ENCODE data around the gene TTLL7. TPM values are rescaled to one million over a fixed set of nuclear protein-coding genes. Genes with fewer than 3 reads are reported as not detected.
A peak's percentile ranks its signal among the peaks of the same experiment; 100 is the strongest.

TTLL7 gene
- total RNA-seq, 2 donors from 2014 or later, result 25.7 to 29.0 TPM

DNA sequence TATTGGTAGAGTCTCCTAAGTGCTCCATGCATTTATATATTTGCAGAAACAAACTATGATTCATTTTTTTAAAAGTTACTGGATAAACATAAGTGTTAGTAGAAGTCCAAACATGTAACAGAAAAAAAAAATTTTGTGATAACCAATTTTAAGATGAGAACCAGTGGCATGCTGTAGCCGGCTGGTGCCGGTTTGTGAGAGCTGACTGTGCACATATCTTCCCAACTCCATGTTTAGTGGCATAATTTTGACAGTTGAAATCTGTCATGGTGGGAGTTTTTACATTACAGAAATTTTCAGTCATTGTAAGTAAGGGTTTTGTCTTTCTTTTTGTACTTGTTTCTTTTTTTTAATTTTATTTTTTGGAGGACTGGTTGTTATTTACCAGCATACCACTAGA, 141.2 kb downstream of the TTLL7 start:
- WGBS, 2 donors, result 36 to 68% methylated on average over 2 of the region's 2 CpGs
- no peak for TF ChIP-seq POLR2A (IDR thresholded peaks at IDR 0.05)
- TF ChIP-seq, protein P1, sequence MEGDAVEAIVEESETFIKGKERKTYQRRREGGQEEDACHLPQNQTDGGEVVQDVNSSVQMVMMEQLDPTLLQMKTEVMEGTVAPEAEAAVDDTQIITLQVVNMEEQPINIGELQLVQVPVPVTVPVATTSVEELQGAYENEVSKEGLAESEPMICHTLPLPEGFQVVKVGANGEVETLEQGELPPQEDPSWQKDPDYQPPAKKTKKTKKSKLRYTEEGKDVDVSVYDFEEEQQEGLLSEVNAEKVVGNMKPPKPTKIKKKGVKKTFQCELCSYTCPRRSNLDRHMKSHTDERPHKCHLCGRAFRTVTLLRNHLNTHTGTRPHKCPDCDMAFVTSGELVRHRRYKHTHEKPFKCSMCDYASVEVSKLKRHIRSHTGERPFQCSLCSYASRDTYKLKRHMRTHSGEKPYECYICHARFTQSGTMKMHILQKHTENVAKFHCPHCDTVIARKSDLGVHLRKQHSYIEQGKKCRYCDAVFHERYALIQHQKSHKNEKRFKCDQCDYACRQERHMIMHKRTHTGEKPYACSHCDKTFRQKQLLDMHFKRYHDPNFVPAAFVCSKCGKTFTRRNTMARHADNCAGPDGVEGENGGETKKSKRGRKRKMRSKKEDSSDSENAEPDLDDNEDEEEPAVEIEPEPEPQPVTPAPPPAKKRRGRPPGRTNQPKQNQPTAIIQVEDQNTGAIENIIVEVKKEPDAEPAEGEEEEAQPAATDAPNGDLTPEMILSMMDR (IDR thresholded peaks at IDR 0.05), result no peak
- no peak overlapping the region for H3K27ac ChIP-seq
- DNase-seq, result no peak
- H3K27me3 ChIP-seq, result no peaks in the 10 kb centered on the region
- intact Hi-C loops (cut with DNase I), result no loop called here
- H3K36me3 ChIP-seq (replicated peaks in 1 of 2; ENCODE audit: insufficient read depth in 1 of 2, low read depth in 2 of 2), result no peaks in the 10 kb centered on the region
- no peak overlapping the region for H3K4me3 ChIP-seq
- H3K4me1 ChIP-seq, result peaks cover 22% of the 10 kb centered on the region
- ATAC-seq, result no peak
- H3K9me3 ChIP-seq, result no peaks in the 10 kb centered on the region

DNA sequence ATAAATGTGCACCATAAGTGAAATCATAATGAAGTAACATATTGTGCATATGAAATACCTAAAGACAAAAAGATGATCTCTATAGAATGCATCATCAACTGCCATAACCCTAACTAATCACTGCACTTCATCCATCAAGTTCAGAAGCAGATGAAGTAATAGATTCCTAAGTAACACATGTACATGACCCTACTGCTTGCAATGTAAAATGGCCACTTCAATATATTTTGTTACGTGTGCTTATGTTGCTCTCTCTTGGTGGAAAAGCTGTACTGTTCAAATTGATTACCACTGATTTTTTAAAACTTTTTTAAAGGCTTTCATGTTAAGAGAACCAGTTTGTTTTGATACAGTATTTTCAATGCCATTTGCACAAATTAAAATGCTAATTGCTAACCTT, 141.8 kb downstream of the TTLL7 start:
- ATAC-seq (no peak), DNase-seq (no peak)
- intact Hi-C loops (cut with DNase I), result no loop called here
- H3K9me3 ChIP-seq, result no peaks in the 10 kb centered on the region
- TF ChIP-seq, protein P1 (IDR thresholded peaks at IDR 0.05), result peak in 5 of 7 experiments; percentile 20 to 60 (median 55)
- TF ChIP-seq POLR2A (IDR thresholded peaks at IDR 0.05), result no peak
- no peaks in the 10 kb centered on the region for H3K36me3 ChIP-seq (replicated peaks in 1 of 2; ENCODE audit: insufficient read depth in 1 of 2, low read depth in 2 of 2)
- no peak overlapping the region for H3K27ac ChIP-seq
- H3K27me3 ChIP-seq, result no peaks in the 10 kb centered on the region
- no peak overlapping the region for H3K4me3 ChIP-seq
- WGBS, 2 donors, result 54 to 77% methylated on average over 1 of the region's 1 CpG
- H3K4me1 ChIP-seq, result peaks cover 22% of the 10 kb centered on the region

DNA sequence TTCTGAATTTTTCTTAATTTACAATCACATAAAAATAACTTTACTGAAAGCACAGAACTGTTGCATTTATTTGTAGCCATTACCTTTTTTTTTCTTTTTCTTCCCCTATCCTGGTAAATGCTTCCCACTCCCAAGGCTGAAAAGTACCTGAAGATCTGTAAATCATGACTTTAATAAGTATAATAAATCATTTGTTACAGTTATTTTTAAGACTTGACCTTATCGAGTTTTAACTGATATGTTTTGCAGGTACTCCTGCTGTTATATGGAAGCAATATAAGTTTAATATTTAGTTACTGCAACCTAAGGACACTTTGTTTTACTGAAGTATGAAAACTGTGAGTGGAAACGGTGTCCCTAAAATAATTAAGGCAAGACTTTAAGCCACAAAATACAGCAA, 142.6 kb downstream of the TTLL7 start:
- Histone ChIP-seq H3K27ac (no peak overlapping the region), H3K27me3 (no peaks in the 10 kb centered on the region), H3K4me3 (no peak overlapping the region), H3K9me3 (no peaks in the 10 kb centered on the region), H3K36me3 (replicated peaks in 1 of 2; ENCODE audit: insufficient read depth in 1 of 2, low read depth in 2 of 2) (no peaks in the 10 kb centered on the region), H3K4me1 (peaks cover 19% of the 10 kb centered on the region)
- ATAC-seq (no peak), DNase-seq (no peak)
- WGBS, 2 donors, result 52 to 54% methylated on average over 2 of the region's 2 CpGs
- TF ChIP-seq POLR2A (IDR thresholded peaks at IDR 0.05), result no peak
- TF ChIP-seq, protein P1 (IDR thresholded peaks at IDR 0.05), result no peak
- intact Hi-C loops (cut with DNase I), result no loop called here

DNA sequence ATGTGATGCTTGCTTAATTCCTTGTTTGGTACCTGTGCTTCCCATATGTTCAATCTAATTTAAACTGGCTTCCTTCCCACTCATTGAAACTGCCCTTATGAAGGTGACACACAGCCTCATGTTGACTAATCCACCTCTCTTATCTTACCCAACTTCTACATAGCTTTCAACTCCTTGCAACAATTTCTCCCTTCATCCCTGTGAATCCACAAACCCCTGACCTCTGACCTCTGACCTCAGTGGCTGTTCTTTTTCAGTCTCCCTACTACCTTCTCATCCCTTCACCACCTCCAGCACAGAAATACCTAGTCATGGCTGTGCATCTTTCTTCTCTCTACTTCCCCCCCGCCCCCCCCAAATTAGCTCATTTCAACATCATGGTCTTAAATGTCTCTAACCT, 144.5 kb downstream of the TTLL7 start:
- Histone ChIP-seq H3K4me1 (peaks cover 11% of the 10 kb centered on the region), H3K27ac (no peak overlapping the region), H3K36me3 (replicated peaks in 1 of 2; ENCODE audit: insufficient read depth in 1 of 2, low read depth in 2 of 2) (no peaks in the 10 kb centered on the region), H3K4me3 (no peak overlapping the region), H3K27me3 (no peaks in the 10 kb centered on the region), H3K9me3 (no peaks in the 10 kb centered on the region)
- DNase-seq (no peak), ATAC-seq (no peak)
- intact Hi-C loops (cut with DNase I), result no loop called here
- TF ChIP-seq, protein P1 (IDR thresholded peaks at IDR 0.05), result no peak
- no peak for TF ChIP-seq POLR2A (IDR thresholded peaks at IDR 0.05)
- WGBS, 2 donors, result 77 to 90% methylated on average over 1 of the region's 1 CpG

DNA sequence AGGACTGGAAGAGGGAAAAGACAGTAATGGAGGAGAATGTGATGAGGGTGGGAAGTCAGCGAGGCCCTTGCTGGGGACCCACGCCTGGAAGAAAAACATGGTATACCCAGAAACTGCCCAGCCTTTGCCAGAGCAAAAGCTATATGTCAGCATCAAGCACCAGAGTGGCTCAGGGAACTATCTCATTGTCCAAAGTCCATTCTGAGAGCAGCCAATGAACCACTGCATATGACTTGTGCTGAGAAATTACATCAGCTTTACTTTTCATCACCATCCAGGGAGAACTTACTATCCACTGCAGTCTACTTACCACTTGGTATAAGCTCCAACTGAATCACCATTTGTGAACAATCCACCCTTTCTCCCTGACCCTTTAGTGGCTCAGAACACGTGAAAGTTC, 148.1 kb downstream of the TTLL7 start:
- Histone ChIP-seq H3K4me3 (no peak overlapping the region), H3K4me1 (no peaks in the 10 kb centered on the region), H3K36me3 (replicated peaks in 1 of 2; ENCODE audit: insufficient read depth in 1 of 2, low read depth in 2 of 2) (no peaks in the 10 kb centered on the region), H3K27me3 (no peaks in the 10 kb centered on the region), H3K9me3 (no peaks in the 10 kb centered on the region), H3K27ac (no peak overlapping the region)
- ATAC-seq (peak; percentile 60), DNase-seq (peak in 1 of 4 donors; percentile 16)
- intact Hi-C loops (cut with DNase I), result no loop called here
- 89 to 93% methylated on average over 3 of the region's 3 CpGs for WGBS, 2 donors
- no peak for TF ChIP-seq POLR2A (IDR thresholded peaks at IDR 0.05)
- TF ChIP-seq, protein P1 (IDR thresholded peaks at IDR 0.05), result no peak
